Activated CD8-positive, alpha-beta memory T cell treated with anti-CD3 and anti-CD28 coated beads for 48 hours (primary cell): ENCODE measurements around the gene STK10.

Experiments
- DNase-seq, 3 experiments: peaks; one replicate each; pipeline ENCODE4 v3.0.0-alpha.2; 2020; ENCODE audit warnings: low read depth in 2 of 3, low spot score in 2 of 3

STK10 gene

GRCh38 chr5:172091956-172092732, 95.9 kb downstream of the STK10 start:
- DNase-seq: no peak

GRCh38 chr5:172090976-172091547, 97.0 kb downstream of the STK10 start:
- no peak for DNase-seq

- DNase-seq: no peak
Observed at GRCh38 chr5:172089298-172090117, 98.5 kb downstream of the STK10 start.

GRCh38 chr5:172088801-172089200, 99.2 kb downstream of the STK10 start:
- DNase-seq: no peak

- DNase-seq: no peak
Observed at GRCh38 chr5:172086194-172086975, 101.6 kb downstream of the STK10 start.

- DNase-seq: no peak
Observed at GRCh38 chr5:172085738-172086137, 102.3 kb downstream of the STK10 start.

- DNase-seq: no peak
Observed at GRCh38 chr5:172082180-172082579, 105.8 kb downstream of the STK10 start.

GRCh38 chr5:172079876-172080275, 108.1 kb downstream of the STK10 start:
- no peak for DNase-seq

GRCh38 chr5:172078726-172079345, 109.2 kb downstream of the STK10 start:
- DNase-seq: no peak

- no peak for DNase-seq
Observed at GRCh38 chr5:172077664-172078425, 110.2 kb downstream of the STK10 start.

GRCh38 chr5:172076761-172077244, 111.2 kb downstream of the STK10 start:
- no peak for DNase-seq

GRCh38 chr5:172075656-172076055, 112.4 kb downstream of the STK10 start:
- DNase-seq: no peak

GRCh38 chr5:172074896-172075295, 113.1 kb downstream of the STK10 start:
- no peak for DNase-seq

GRCh38 chr5:172071309-172071875, 116.6 kb downstream of the STK10 start:
- DNase-seq: no peak

GRCh38 chr5:172065431-172066065, 122.5 kb downstream of the STK10 start:
- no peak for DNase-seq

GRCh38 chr5:172064766-172065165, 123.3 kb downstream of the STK10 start:
- no peak for DNase-seq

GRCh38 chr5:172064358-172064757, 123.7 kb downstream of the STK10 start:
- no peak for DNase-seq

GRCh38 chr5:172063463-172064235, 124.4 kb downstream of the STK10 start:
- DNase-seq: no peak
